Measurements from ENCODE around the gene NCKAP1.

The NCKAP1 gene

DNA sequence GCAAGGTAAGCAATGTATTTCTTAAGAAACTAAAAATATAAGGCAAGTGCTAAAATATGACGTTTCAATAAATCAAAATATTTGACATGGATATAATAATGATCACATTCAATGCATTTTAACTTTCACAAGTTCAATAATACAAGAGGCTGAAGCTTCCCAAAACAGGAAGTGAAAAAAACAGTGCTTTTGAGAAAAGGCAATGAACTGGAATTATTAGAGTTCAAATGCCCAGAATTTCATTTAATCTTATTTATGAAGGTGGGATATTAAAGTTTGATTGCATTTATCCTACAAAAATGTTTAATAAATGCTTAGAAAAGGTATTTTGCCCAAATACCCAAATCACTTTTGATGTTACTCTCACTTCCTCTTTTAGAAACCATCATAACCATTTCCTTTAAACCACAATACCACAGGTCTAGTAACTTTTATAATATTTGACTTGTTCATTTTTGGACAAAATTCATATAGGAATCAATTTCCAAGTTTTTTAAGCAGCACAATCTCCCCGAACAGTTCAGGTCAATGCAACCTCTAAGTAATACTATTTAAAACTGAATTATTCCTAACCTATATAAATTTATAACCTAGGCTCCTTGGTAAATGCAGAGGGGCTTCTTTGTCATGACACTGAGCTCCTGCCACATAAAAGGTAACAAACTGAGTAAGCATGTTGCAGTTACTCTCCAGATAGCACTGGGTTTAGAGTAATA lies 2.1 kb downstream of the NCKAP1 start:
- no peak overlapping the region for H3K4me3 ChIP-seq (ENCODE audit: low read length)
- no peak overlapping the region for H3K4me2 ChIP-seq (ENCODE audit: low read depth, low read length)
- no peak overlapping the region for H3K27ac ChIP-seq (ENCODE audit: low read length)
- peaks cover 19% of the 10 kb centered on the region for H4K20me1 ChIP-seq (ENCODE audit: insufficient read depth, low read length)
- H3K9ac ChIP-seq (ENCODE audit: low read length): no peak overlapping the region
- H3K9me2 ChIP-seq (replicated peaks; ENCODE audit: insufficient read depth, low read length): no peaks in the 10 kb centered on the region
- H3K9me3 ChIP-seq (replicated peaks; ENCODE audit: insufficient read depth, low read length): no peaks in the 10 kb centered on the region
- H3K79me2 ChIP-seq (ENCODE audit: low read length): no peaks in the 10 kb centered on the region
- H2AFZ ChIP-seq (ENCODE audit: low read length): no peak overlapping the region
- DNase-seq: peak; percentile 49
- TF ChIP-seq, protein P1, sequence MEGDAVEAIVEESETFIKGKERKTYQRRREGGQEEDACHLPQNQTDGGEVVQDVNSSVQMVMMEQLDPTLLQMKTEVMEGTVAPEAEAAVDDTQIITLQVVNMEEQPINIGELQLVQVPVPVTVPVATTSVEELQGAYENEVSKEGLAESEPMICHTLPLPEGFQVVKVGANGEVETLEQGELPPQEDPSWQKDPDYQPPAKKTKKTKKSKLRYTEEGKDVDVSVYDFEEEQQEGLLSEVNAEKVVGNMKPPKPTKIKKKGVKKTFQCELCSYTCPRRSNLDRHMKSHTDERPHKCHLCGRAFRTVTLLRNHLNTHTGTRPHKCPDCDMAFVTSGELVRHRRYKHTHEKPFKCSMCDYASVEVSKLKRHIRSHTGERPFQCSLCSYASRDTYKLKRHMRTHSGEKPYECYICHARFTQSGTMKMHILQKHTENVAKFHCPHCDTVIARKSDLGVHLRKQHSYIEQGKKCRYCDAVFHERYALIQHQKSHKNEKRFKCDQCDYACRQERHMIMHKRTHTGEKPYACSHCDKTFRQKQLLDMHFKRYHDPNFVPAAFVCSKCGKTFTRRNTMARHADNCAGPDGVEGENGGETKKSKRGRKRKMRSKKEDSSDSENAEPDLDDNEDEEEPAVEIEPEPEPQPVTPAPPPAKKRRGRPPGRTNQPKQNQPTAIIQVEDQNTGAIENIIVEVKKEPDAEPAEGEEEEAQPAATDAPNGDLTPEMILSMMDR (IDR thresholded peaks at IDR 0.05; ENCODE audit: low read length): no peak
- peak; percentile 92 for TF ChIP-seq EZH2phosphoT487 (IDR thresholded peaks at IDR 0.05; ENCODE audit: low read length)
- H3F3A ChIP-seq (ENCODE audit: insufficient read depth, low read length): peaks cover 9% of the 10 kb centered on the region; the same call in 1 of the 2 replicates
- H3K27me3 ChIP-seq (replicated peaks; ENCODE audit: insufficient read depth, low read length): peaks cover 90% of the 10 kb centered on the region
- peaks cover 7% of the 10 kb centered on the region for H3K4me1 ChIP-seq (ENCODE audit: low read length)
- H3K36me3 ChIP-seq (replicated peaks; ENCODE audit: insufficient read depth, low read length): no peaks in the 10 kb centered on the region

DNA sequence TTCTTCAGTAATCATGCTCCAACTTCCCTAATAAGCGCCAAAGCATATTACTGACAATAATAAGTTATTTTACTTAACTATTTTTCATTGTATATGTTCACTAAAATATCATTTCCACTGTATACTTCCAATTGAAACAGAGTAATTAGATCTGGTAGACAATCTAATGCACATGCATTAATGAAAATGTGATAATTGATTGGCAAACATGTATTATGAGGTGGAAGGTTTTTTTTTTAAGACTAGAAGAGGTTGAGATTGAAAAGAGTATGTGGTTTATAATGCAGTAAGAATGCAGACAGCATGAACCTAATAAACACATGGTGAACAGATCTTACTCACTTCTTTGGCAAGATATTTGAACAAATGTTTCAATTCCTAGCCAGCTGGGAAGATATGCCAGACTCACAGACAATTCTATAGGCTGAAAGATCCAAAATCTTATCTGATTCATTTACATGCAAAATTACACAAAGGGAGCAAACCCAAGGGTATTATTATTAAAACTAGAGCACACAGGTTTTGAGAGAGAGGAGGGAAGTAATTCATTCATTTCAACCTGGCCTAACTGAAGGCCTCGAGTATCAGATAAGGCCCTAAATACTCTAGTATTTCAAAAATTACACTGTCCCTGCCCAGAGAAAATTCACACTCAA lies 2.8 kb downstream of the NCKAP1 start:
- H3K9ac ChIP-seq (ENCODE audit: low read length): no peak overlapping the region
- TF ChIP-seq EZH2phosphoT487 (IDR thresholded peaks at IDR 0.05; ENCODE audit: low read length) (no peak), EZH2 (optimal IDR thresholded peaks at IDR 0.05; ENCODE audit: low read depth, low read length) (no peak)
- TF ChIP-seq, protein P1 (IDR thresholded peaks at IDR 0.05; ENCODE audit: low read length): no peak
- no peak overlapping the region for H3K4me2 ChIP-seq (ENCODE audit: low read depth, low read length)
- H3K9me2 ChIP-seq (replicated peaks; ENCODE audit: insufficient read depth, low read length): no peaks in the 10 kb centered on the region
- peaks cover 91% of the 10 kb centered on the region for H3K27me3 ChIP-seq (replicated peaks; ENCODE audit: insufficient read depth, low read length)
- H3K9me3 ChIP-seq (replicated peaks; ENCODE audit: insufficient read depth, low read length): no peaks in the 10 kb centered on the region
- no peak overlapping the region for H3K27ac ChIP-seq (ENCODE audit: low read length)
- H3K4me3 ChIP-seq (ENCODE audit: low read length): no peak overlapping the region
- H3K36me3 ChIP-seq (replicated peaks; ENCODE audit: insufficient read depth, low read length): no peaks in the 10 kb centered on the region
- peaks cover 19% of the 10 kb centered on the region for H4K20me1 ChIP-seq (ENCODE audit: insufficient read depth, low read length)
- H3F3A ChIP-seq (ENCODE audit: insufficient read depth, low read length): peaks cover 9% of the 10 kb centered on the region; the same call in 1 of the 2 replicates
- no peaks in the 10 kb centered on the region for H3K79me2 ChIP-seq (ENCODE audit: low read length)
- no peak for DNase-seq
- H2AFZ ChIP-seq (ENCODE audit: low read length): no peak overlapping the region
- peaks cover 7% of the 10 kb centered on the region for H3K4me1 ChIP-seq (ENCODE audit: low read length)

DNA sequence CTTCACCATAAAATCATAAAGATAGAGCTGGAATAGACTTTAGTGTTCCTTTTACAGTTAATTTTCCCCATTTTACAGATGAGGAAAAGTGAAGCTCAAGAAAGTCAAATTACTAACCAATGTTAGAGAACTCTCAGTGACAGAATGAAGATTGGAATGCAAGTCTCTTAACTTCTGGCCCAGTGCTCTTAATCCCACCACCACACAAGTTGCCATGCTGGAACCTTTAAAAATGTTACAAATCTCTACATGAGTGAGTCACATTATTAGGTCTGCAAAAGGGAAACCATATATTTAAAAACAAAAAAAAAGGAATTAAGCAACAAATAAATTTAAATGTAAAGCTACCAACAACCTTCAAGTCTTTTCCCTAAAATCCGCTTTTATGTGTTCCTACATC lies 3.5 kb downstream of the NCKAP1 start:
- Histone ChIP-seq H2AFZ (ENCODE audit: low read length) (no peak overlapping the region), H3K9me2 (replicated peaks; ENCODE audit: insufficient read depth, low read length) (no peaks in the 10 kb centered on the region), H3K27ac (ENCODE audit: low read length) (no peak overlapping the region), H4K20me1 (ENCODE audit: insufficient read depth, low read length) (peaks cover 19% of the 10 kb centered on the region), H3K4me3 (ENCODE audit: low read length) (no peak overlapping the region), H3K9me3 (replicated peaks; ENCODE audit: insufficient read depth, low read length) (no peaks in the 10 kb centered on the region), H3K4me1 (ENCODE audit: low read length) (peaks cover 7% of the 10 kb centered on the region), H3K27me3 (replicated peaks; ENCODE audit: insufficient read depth, low read length) (peaks cover 91% of the 10 kb centered on the region), H3F3A (ENCODE audit: insufficient read depth, low read length) (peaks cover 9% of the 10 kb centered on the region; the same call in 1 of the 2 replicates), H3K4me2 (ENCODE audit: low read depth, low read length) (no peak overlapping the region), H3K9ac (ENCODE audit: low read length) (no peak overlapping the region), H3K36me3 (replicated peaks; ENCODE audit: insufficient read depth, low read length) (no peaks in the 10 kb centered on the region), H3K79me2 (ENCODE audit: low read length) (no peaks in the 10 kb centered on the region)
- TF ChIP-seq, protein P1 (IDR thresholded peaks at IDR 0.05; ENCODE audit: low read length): no peak
- TF ChIP-seq EZH2phosphoT487 (IDR thresholded peaks at IDR 0.05; ENCODE audit: low read length) (no peak), EZH2 (optimal IDR thresholded peaks at IDR 0.05; ENCODE audit: low read depth, low read length) (no peak)
- no peak for DNase-seq

All from MM.1S (cell line).